Epithelial cell of proximal tubule (primary cell): Measurements from ENCODE around the gene COL24A1. TPM values are rescaled to one million over a fixed set of nuclear protein-coding genes. Genes with fewer than 3 reads are reported as not detected.
"Not testable (repeated sequence)": the region's sequence is repeated elsewhere in the genome, so short reads cannot be mapped to it uniquely, and the experiment has no call there.

Source experiments
- DNase-seq: peaks from one replicate; pipeline ENCODE4 v3.0.0-alpha.2; 2011; ENCODE audit warnings: low read depth
- H3K4me3 ChIP-seq: 2 replicates; pipeline ENCODE4 v1.5.1; 2011; ENCODE audit warnings: low read depth, mild to moderate bottlenecking, low read length
- CTCF ChIP-seq: conservative IDR thresholded peaks from 2 replicates; pipeline ENCODE4 v1.5.1; 2012; ENCODE audit warnings: low read depth, mild to moderate bottlenecking, low read length
- total RNA-seq: library from RNA; depleted of rRNA; stranded (reverse); fragments of >200 nt; gene quantifications from 2 replicates; pipeline ENCODE4 v1.2.3, GENCODE V29; 2015

COL24A1 gene
- total RNA-seq, 1 donor from 2014 or later, result 0.06 TPM

GRCh38 chr1:85816606-85817005, 340.0 kb downstream of the COL24A1 start:
- DNase-seq, result no peak

DNA sequence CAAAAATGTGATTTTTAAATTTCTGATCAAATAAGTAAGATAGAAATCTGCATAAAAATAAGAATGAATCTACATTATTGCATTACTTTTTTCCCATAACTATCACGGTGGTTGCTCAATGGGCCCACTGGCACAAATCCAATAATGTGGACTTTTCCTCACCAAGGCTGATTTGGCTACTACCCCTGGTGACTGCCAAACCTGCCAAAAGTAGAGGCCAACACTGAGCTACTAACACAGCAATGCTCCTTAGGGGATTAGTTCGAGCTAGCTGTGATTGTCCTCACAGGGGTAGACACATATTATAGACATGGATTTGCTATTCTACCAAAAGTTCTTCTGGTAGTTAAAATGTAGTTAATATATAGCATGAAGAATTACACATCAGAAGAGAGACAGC, 340.7 kb downstream of the COL24A1 start:
- TF ChIP-seq CTCF, result no peak
- H3K4me3 ChIP-seq, result no peak overlapping the region
- no peak for DNase-seq

More at GRCh38 chr1:85816606-85817005, 340.0 kb downstream of the COL24A1 start:
- no peak overlapping the region for H3K4me3 ChIP-seq
- TF ChIP-seq CTCF, result no peak

DNA sequence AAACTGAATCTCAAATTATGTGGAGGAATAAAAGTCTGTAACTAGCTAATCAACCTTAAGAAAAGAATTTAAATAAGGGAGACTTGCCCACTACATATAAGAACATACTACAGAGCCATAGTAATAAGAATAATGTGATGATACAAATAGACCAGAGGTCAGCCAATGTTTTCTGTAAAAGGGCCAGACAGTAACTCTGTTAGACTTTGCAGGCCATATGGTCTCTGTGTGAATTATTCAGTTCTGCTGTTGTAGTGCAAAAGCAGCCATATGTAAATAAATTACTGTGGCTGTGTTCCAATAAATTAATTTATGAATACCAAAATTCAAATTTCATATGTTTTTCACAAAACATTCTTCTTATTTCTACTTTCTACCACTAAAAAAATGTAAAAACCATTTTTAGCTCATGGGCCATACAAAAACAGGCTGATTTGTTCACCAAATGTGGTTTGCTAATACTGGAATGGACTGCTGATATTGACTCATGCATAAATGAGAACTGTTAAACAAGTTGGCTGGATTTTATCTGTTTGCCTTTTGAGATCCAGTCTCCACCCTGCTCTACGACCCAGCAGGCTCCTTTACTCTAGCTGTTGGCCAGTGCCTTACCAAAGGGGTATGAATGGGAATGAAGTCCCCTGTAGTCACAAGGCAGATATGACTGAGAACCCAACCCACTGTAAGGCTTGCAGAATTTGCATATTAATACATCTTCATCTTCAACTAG, 350.2 kb downstream of the COL24A1 start:
- H3K4me3 ChIP-seq, result no peak overlapping the region
- no peak for DNase-seq
- no peak for TF ChIP-seq CTCF

DNA sequence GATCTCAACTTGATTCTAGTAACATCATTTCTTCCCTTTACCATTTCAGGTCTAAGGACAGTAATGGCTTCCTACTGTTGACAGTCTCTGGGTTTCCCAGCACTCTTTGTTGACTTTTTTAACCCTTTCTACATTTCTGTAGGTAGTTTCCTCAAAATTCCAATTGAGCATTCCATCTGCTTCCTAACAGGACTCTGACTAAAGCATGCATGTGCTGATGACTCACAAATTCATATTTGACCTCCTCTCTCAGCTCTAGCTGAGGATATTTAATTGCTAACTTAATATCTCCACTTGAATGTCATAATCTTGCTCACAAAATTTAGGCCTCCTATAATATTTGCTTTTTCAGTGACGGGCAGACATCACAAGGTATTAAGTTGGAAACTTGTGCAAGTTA, 355.1 kb downstream of the COL24A1 start:
- no peak for TF ChIP-seq CTCF
- no peak for DNase-seq
- no peak overlapping the region for H3K4me3 ChIP-seq

DNA sequence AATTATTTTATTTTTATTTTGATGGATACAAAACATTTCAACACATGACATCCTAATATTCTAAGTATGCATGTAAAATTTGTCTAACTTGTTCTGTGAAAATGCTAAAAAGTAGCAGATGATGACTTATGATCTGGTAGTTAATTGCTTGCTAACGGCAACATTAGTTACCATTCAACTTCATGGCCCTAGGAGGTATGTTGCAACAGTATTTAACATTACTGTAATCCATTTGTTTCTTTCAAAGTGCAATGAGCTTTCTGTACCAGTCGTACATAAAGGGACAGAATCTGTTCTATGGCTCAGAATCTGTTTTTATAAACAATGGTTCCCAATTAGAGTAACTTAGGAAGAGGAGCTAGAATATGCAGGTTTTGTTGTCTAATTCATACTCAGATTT, 356.8 kb downstream of the COL24A1 start:
- TF ChIP-seq CTCF, result no peak
- no peak for DNase-seq

GRCh38 chr1:85798419-85798818, 358.2 kb downstream of the COL24A1 start:
- TF ChIP-seq CTCF, result no peak
- H3K4me3 ChIP-seq, result no peak overlapping the region
- no peak for DNase-seq

More for the DNA sequence above, 356.8 kb downstream of the COL24A1 start:
- no peak overlapping the region for H3K4me3 ChIP-seq

GRCh38 chr1:85777021-85777420, 379.6 kb downstream of the COL24A1 start:
- DNase-seq, H3K4me3 ChIP-seq: not testable (repeated sequence)
